Endothelial cell of umbilical vein (primary cell): ENCODE data around the gene USH2A. TPM values are rescaled to one million over a fixed set of nuclear protein-coding genes. Genes with fewer than 3 reads are reported as not detected.

ENCODE experiments used
- BruUV-seq: library from RNA; stranded (reverse); fragments of 400-500 nt; replicated peaks from 2 replicates; lab custom pipeline; 2021; lab: Mats Ljungman, UMichigan
- CTCF ChIA-PET: fragments of 300-600, 350-600 bp; sonication (Branson Sonifier 250); formaldehyde crosslinking; loops from one replicate; lab custom pipeline; 2021; ENCODE audit warnings: antibody characterized with exemption, inconsistent platforms; lab: Charles Lee
- POLR2A ChIA-PET: fragments of 300-600, 350-600 bp; sonication (Branson Sonifier 250); formaldehyde crosslinking; loops from one replicate; lab custom pipeline; 2021; ENCODE audit warnings: antibody characterized with exemption, inconsistent platforms; lab: Charles Lee
- DNase-seq: peaks from one replicate; pipeline ENCODE4 v3.0.0-alpha.2; 2011; ENCODE audit warnings: low read depth, low spot score
- FAIRE-seq: peaks from 2 replicates; lab custom pipeline; 2011; peaks lifted over from hg19 to GRCh38; lab: Jason Lieb, UNC
- H2AFZ ChIP-seq: 2 replicates; pipeline ENCODE4 v1.6.0; 2012; ENCODE audit warnings: low read depth, low read length, control low read depth, inconsistent platforms
- H3K27ac ChIP-seq: 2 replicates; pipeline ENCODE4 v1.5.1; 2011; ENCODE audit warnings: low read depth, mild to moderate bottlenecking, control low read depth, low read length, moderate library complexity; ENCODE audit not compliant: insufficient read depth
- H3K27me3 ChIP-seq, 2 experiments: 2 replicates each; pipeline versions ENCODE4 v1.6.0 to v1.6.1; 2011; ENCODE audit warnings: low read length in 2 of 2, mixed read lengths in 1 of 2; ENCODE audit not compliant: control insufficient read depth in 2 of 2, insufficient read depth in 2 of 2
- H3K36me3 ChIP-seq, 2 experiments: 2 replicates in 1 of 2; 3 replicates in 1 of 2; pipeline ENCODE4 v1.5.1; 2011; ENCODE audit warnings: low read length in 2 of 2, mild to moderate bottlenecking in 1 of 2, moderate library complexity in 1 of 2; ENCODE audit not compliant: control insufficient read depth in 2 of 2, insufficient read depth in 2 of 2; ENCODE audit errors: extremely low read depth in 1 of 2
- H3K4me1 ChIP-seq: 3 replicates; pipeline ENCODE4 v1.5.1; 2011; ENCODE audit warnings: mild to moderate bottlenecking, low read length; ENCODE audit not compliant: control insufficient read depth, insufficient read depth; ENCODE audit errors: extremely low read depth
- H3K4me2 ChIP-seq: 2 replicates; pipeline ENCODE4 v1.6.1; 2011; ENCODE audit warnings: low read length, control low read depth, mixed read lengths; ENCODE audit not compliant: insufficient read depth
- H3K4me3 ChIP-seq, 3 experiments: fragments of 200-600 bp in 1 of 3; sonication (generic), shearing (Covaris generic) in 1 of 3; replicated peaks in 1 of 3; 2 replicates each; pipeline ENCODE4 v1.5.1; 2011 to 2016; ENCODE audit warnings: control low read depth in 3 of 3, low read length in 3 of 3, mild to moderate bottlenecking in 2 of 3, inconsistent platforms in 1 of 3, low read depth in 1 of 3, moderate library complexity in 1 of 3; ENCODE audit not compliant: insufficient read depth in 1 of 3
- H3K79me2 ChIP-seq: 2 replicates; pipeline ENCODE4 v1.6.0; 2012; ENCODE audit warnings: low read length, inconsistent platforms; ENCODE audit not compliant: control insufficient read depth, insufficient read depth
- H3K9ac ChIP-seq: replicated peaks from 2 replicates; pipeline ENCODE3; 2011; ENCODE audit warnings: low read length, control low read depth; ENCODE audit not compliant: insufficient read depth; ENCODE audit errors: extremely low read depth
- H3K9me1 ChIP-seq: replicated peaks from 3 replicates; pipeline ENCODE4 v1.6.0; 2011; ENCODE audit warnings: mild to moderate bottlenecking, low read length; ENCODE audit not compliant: control insufficient read depth, insufficient read depth; ENCODE audit errors: extremely low read depth
- H3K9me3 ChIP-seq: replicated peaks from 2 replicates; pipeline ENCODE4 v1.5.1; 2012; ENCODE audit warnings: low read length, inconsistent platforms; ENCODE audit not compliant: control insufficient read depth, insufficient read depth
- H4K20me1 ChIP-seq: replicated peaks from 2 replicates; pipeline ENCODE3; 2011; ENCODE audit warnings: mild to moderate bottlenecking, low read length; ENCODE audit not compliant: control insufficient read depth, insufficient read depth; ENCODE audit errors: extremely low read depth
- CTCF ChIP-seq, 2 donors: IDR thresholded peaks; 1 replicate in 1 of 2; 2 replicates in 1 of 2; pipeline ENCODE4 v1.5.1; 2011; ENCODE audit warnings: low read length in 2 of 2, mild to moderate bottlenecking in 2 of 2, moderate library complexity in 2 of 2, control low read depth in 1 of 2, inconsistent platforms in 1 of 2, low read depth in 1 of 2; ENCODE audit not compliant: insufficient read depth in 1 of 2; ENCODE audit errors: extremely low read depth in 1 of 2
- EZH2 ChIP-seq: IDR thresholded peaks from 2 replicates; pipeline ENCODE4 v1.6.1; 2012; ENCODE audit warnings: borderline replicate concordance, low read depth, mild to moderate bottlenecking, moderate library complexity, low read length, inconsistent platforms; ENCODE audit not compliant: severe bottlenecking
- FOS ChIP-seq: IDR thresholded peaks from 2 replicates; pipeline ENCODE4 v1.6.1; 2011; ENCODE audit warnings: mild to moderate bottlenecking, low read length, moderate library complexity, borderline replicate concordance; ENCODE audit not compliant: insufficient read depth
- GATA2 ChIP-seq: IDR thresholded peaks from 2 replicates; pipeline ENCODE4 v1.7.0; 2011; ENCODE audit warnings: low read depth, mild to moderate bottlenecking, moderate library complexity, mixed read lengths, low read length; ENCODE audit not compliant: insufficient read length, insufficient read depth
- JUN ChIP-seq: IDR thresholded peaks from 2 replicates; pipeline ENCODE4 v1.6.1; 2011; ENCODE audit warnings: borderline replicate concordance, low read depth; ENCODE audit not compliant: insufficient read length, insufficient read depth
- MAX ChIP-seq: IDR thresholded peaks from 2 replicates; pipeline ENCODE4 v1.6.1; 2011; ENCODE audit not compliant: insufficient read depth, insufficient read length
- MYC ChIP-seq: IDR thresholded peaks from one replicate; pipeline ENCODE4 v1.6.1; 2011; ENCODE audit warnings: mild to moderate bottlenecking, low read depth, low read length
- POLR2A ChIP-seq: IDR thresholded peaks from 2 replicates; pipeline ENCODE4 v1.6.1; 2012; ENCODE audit warnings: low read depth, mild to moderate bottlenecking, control low read depth, low read length
- dilution Hi-C: fragments of 300-500 bp; cut with MboI; formaldehyde crosslinking; loops from one replicate; pipeline ENCODE4 v1.15.0; 2019; ENCODE audit warnings: low sequenced_read_pairs; ENCODE audit not compliant: extremely low pct_ligation_motif_present
- intact Hi-C: fragments of 100-400 bp; cut with micrococcal nuclease; formaldehyde crosslinking; loops from one replicate; pipeline ENCODE4 v1.10.0; 2022
- polyA plus RNA-seq, 4 experiments: library from polyadenylated mRNA; depleted of rRNA in 3 of 4; stranded (reverse) in 3 of 4; unstranded in 1 of 4; fragments of >200 nt; gene quantifications; 2 replicates each; pipeline versions ENCODE4 v1.2.1 to v1.2.3, GENCODE V29; 2011 to 2012; ENCODE audit warnings: missing spikeins in 1 of 4
- total RNA-seq: library from RNA; stranded (reverse); gene quantifications from 2 replicates; pipeline ENCODE4 v1.2.3, GENCODE V29; 2021

The USH2A gene
- total and polyA plus RNA-seq, 2 donors (not counting 3 experiments of a cell fraction or from before 2014, with no cell fraction given): not detected

GRCh38 chr1:215600867-215601266 lies 822.4 kb downstream of the USH2A start:
- H3K4me3 ChIP-seq: no peak overlapping the region
- dilution Hi-C loops: no loop called here
- no peaks in the 10 kb centered on the region for H3K9me3 ChIP-seq
- FAIRE-seq (no peak), DNase-seq (no peak)
- no peak overlapping the region for H3K27ac ChIP-seq
- no peak overlapping the region for H3K4me2 ChIP-seq
- TF ChIP-seq CTCF (IDR thresholded peaks at IDR 0.05; ENCODE audit: extremely low read depth in 1 of 2, insufficient read depth in 1 of 2, low read depth in 1 of 2, low read length in 2 of 2) (no peak), EZH2 (no peak), MAX (no peak), FOS (no peak), JUN (no peak), MYC (no peak), GATA2 (no peak), POLR2A (no peak)
- H4K20me1 ChIP-seq: no peaks in the 10 kb centered on the region
- CTCF ChIA-PET: no interaction called here
- no peak overlapping the region for H3K9ac ChIP-seq
- H3K27me3 ChIP-seq: no peaks in the 10 kb centered on the region
- H3K79me2 ChIP-seq: no peaks in the 10 kb centered on the region
- no TSS peak for BruUV-seq
- intact Hi-C loops: no loop called here
- no peaks in the 10 kb centered on the region for H3K36me3 ChIP-seq
- no peak overlapping the region for H2AFZ ChIP-seq
- H3K4me1 ChIP-seq: no peaks in the 10 kb centered on the region
- no peaks in the 10 kb centered on the region for H3K9me1 ChIP-seq
- POLR2A ChIA-PET: no interaction called here
